Epithelial cell of prostate (primary cell): ENCODE results near the gene PANX1.

Source experiments
- DNase-seq: peaks from one replicate; pipeline ENCODE4 v3.0.0-alpha.2; 2011; ENCODE audit warnings: low read depth, low spot score
- H3K27ac ChIP-seq: fragments of 450-650 bp; 2 replicates; pipeline ENCODE4 v1.5.1; 2017; ENCODE audit warnings: mild to moderate bottlenecking

Gene PANX1

DNA sequence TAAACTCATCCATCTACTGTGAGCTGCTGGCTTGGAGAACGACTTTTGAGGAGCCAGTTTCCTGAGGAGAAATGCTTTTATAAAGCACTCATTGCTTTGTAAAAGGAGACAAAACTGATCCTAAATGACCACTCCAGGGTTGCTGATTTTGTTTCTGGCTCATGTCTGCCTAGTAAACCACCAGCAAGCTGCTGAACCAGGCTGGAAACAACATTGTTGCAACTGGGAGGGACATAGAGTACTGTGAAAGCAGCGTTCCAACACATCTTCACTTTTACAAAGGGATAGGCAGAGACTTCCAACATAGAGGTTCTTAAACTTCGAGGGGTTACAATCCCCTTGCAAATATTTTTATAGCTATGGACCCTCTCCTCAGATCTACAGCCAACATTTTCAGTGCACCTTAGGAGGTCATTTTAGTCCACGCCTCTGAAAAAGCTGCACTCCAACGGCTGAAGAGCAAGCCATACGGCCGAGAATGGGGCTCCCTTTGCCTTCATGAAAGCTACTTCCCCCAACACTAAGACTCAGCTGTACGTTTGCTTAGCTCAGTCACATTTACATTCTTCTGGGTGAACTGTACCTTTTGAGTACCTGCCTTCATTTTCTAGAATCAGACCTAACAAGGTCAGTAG is 54.7 kb downstream of the PANX1 start:
- no peak for DNase-seq
- H3K27ac ChIP-seq: no peak overlapping the region

DNA sequence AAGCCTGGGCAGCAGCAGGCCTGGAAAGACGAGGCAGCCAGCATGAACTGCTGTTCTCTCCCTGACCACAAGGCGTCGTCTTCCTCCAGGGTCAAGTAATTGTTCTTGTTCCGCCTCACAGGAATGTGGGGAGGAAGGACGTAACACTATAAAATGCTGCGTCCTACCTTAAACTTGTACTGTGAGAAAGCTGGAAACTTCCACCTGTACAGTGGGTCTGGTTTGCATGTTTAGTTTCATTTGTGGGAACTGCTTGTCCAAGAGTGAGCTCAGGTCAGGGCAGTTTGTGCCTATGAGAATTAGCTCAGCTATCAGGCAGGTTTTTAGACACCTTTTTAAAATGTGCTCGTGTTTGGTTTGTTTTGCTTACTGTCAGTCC is 55.2 kb downstream of the PANX1 start:
- no peak overlapping the region for H3K27ac ChIP-seq
- DNase-seq: peak; percentile 31

DNA sequence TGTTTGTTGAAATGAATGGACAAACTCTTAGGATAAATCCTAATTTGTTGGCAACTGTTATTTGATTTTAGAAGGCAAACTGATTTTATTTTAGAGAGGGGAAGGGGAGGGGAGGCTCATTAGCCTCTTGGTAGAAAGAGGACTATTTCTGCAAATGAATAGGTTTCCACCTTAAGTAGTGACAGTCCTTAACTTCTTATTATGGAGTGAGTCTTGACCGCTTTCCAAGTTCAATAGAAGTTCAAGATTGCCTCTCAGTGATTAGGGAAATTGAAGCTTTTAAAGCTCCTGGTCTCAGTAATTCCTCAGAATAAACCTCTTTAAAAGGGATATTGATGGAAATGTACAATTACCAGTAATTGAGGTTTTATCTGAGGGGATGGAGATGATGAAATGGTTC is 55.7 kb downstream of the PANX1 start:
- no peak overlapping the region for H3K27ac ChIP-seq
- no peak for DNase-seq

DNA sequence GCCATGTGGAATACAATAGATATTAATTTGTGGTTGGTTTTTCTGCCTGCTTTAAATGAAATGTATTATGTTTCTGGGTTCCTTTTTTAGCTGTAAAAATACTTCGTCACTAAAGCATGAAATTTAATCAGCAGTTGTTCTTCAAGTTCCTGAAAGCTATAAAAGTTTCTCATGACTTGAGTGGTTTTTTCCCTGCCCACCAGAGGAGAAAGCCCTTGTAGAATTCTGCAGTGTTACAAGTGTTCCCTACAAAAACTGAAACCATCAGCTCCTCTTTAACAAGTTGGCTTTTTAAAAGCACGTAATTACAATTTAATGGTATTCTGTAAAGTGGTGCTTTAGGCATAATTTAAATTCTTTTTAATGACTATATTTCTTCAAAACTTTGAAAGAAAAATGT is 56.2 kb downstream of the PANX1 start:
- H3K27ac ChIP-seq: no peak overlapping the region
- no peak for DNase-seq

DNA sequence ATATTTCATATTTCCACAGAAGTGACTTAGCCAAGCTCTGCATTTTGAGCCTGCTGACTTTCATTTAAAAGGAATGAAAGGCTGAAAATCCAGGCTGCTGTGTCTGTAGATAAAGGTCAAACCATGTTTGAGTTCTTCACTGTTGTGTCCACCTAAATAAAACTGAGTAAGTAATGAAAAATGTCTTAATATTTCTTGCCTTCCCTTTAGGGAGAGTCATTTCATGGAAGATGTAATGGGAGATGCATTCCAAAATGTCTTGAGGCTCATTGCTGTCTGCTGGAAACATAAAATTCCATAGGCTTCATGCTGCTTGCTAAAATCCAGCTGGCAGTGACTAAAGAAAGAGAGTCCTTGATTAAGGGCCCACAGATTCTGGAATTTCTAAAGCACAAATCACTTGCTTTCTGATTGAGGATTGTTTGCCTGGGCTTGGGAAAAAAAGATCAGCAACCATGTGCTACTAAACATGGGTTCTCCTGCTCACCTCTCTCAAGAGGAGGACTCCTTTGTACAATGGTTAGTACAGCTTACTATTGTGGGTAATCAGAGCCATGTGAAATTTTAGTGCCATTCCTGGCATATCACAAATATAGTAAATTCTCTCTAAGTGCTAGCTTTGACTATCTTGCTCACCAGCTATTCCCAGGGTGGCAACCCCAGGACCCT is 56.9 kb downstream of the PANX1 start:
- no peak for DNase-seq

DNA sequence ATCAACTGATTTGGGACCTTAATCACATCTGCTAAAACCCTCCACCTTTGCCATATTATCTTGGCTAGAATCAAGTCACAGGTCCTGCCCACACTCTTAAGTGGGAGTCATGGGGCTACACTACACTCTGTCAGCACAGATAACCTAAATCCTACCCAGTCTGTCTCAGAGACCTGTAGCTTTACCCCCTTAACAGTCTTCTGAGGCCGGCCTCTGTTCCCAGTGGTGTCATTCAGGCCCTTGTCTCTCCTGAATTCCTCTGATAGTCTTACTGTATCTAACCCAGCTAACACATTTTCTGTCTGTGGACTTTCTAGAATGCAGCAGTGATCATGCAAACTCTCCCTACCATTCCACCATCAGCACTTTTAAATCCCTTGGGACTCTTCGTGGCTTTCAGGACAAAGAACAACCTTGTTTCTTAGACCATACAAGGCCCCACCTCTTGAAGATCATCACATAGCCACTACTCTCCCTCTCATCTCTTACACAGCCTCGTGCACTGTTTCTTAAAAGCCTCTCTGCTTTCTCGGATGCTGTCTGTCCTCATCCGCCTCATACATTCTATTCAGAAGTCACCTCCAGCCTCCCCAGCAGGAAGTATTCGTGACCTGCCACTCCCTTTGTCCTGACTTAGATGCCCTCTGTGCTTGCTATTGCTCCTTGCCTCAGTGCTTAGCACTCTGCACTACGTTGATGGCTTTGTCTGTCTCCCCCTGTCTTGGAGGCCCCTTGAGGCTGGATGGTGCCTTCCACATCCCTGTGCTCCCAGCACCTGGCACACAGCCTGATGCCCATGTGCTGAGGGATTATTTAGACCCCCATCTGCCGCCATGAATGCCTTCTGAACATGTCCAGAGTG is 57.9 kb downstream of the PANX1 start:
- H3K27ac ChIP-seq: no peak overlapping the region

More for the DNA sequence above, 56.9 kb downstream of the PANX1 start:
- no peak overlapping the region for H3K27ac ChIP-seq

DNA sequence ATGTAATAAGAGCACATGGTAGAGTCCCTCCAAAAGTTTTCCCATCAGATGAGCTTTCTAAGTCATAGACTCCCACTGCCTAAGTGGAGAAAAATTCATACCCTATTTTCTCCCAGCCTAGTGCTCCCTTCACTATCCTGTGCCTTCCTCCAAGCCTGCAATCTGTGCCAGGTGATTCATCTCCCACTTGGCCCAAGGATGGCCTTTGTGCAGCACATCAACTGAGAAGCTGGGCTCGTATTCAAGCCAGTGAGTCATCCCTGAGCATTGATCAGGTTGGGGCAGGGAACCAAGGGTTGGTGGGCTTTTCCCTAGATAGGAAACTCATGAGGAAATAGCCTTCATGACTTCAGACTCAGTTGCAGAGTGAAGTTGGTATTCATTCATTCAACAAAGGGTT is 64.6 kb downstream of the PANX1 start:
- peak; percentile 60 for DNase-seq
- H3K27ac ChIP-seq: no peak overlapping the region

More for the DNA sequence above, 57.9 kb downstream of the PANX1 start:
- no peak for DNase-seq

DNA sequence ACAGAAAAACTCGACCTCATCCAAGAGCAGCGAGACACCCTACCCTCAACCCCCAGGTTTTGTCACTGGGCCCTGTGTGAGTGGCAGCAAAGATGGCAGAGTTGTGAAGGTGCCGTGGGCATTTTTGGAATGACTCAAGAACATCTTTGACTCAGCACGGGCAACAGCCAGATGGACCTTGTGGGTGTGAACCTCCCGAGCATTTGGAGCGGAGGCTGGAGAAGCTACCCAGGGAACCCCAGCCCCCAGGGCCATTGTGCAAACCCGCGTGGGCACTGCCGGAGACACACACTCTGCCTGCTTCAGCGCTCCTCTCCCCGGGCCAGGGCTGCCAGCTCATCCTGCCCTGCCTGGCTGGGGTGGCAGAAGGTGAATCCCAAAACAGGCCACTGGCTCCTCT is 66.1 kb downstream of the PANX1 start:
- no peak for DNase-seq
- no peak overlapping the region for H3K27ac ChIP-seq

DNA sequence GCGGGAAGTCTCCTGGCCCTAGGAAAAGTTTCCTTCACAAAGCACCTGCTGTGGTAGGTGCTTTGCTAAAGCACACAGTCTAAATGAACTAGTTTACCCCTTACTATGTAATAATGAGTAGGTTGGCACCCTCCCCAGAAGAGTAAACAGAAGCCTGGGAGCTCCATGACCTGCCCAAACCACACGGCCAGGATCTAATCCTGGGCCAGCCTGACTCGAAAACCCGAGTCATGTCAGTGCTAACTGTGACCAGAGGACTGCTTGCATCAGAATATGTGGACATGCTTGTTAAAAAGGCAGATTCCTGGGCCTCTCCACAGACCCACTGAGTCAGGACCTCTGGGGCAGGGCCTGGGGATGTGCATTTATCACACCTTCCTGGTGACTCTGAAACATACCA is 67.7 kb downstream of the PANX1 start:
- no peak overlapping the region for H3K27ac ChIP-seq
- peak; percentile 3 for DNase-seq

DNA sequence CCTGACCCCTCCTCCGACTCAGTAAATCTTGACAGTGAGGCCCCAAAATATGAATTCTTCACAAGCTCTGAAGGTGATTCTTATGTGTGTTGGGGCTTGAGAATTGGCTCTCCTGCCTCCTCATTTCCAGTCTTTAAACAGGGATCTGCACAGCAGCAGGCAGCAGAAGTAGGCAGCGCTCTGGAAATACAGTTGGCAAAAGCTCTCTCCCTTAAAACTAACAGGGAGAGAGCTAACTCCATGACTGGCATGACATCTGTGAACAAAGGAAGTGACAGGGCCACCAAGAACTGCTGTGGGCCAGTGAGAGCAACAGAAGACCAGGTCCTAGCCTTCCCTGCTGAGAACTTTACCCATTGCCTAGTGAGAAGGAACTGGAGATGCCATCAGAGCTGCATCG is 70.1 kb downstream of the PANX1 start:
- no peak overlapping the region for H3K27ac ChIP-seq
- no peak for DNase-seq

DNA sequence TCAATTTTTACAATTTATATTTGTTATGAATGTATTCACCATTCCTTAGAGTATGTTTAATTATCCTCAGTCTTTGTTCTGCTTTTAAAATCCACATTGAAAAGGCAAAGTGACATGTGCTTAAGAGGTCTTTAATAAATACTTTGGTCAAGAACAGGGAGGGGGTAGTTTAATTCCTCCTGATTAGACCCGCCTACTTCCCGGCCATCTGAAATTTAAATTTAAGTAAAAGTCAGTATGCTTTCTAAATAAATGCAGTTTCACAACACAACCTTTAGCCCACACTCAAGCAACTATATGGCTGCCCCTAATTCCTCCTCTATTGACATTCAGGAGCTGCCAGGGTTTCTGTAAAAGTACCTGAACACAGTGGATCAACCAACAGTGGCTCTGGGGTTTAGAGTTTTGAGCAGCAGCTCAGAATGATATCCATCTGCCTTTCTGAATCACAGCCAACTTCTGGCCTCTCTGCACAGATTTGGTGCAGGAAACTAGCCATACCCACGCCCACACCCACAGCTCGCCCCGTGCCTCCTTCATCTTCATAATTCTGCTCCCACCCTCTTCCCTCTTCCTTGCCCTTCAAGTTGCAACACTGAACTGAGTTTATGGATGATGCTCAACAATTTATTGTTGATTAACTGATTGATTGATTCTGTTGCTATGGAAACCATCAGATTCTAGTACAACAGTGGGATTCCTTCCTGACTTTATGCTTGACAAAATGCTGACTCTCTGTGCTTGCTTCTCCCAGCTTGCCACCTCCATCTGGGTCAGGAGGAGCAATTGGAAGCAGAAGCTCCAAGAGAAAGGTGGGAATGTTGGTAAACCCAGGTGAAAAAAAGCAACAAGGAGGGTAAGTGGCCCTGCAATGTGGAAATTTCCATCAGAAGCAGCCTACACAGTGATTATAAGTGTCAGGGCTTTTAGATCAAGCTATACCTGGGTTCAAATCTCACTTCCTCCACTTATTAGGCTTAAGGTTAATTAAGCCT is 70.8 kb downstream of the PANX1 start:
- no peak for DNase-seq
- H3K27ac ChIP-seq: no peak overlapping the region

DNA sequence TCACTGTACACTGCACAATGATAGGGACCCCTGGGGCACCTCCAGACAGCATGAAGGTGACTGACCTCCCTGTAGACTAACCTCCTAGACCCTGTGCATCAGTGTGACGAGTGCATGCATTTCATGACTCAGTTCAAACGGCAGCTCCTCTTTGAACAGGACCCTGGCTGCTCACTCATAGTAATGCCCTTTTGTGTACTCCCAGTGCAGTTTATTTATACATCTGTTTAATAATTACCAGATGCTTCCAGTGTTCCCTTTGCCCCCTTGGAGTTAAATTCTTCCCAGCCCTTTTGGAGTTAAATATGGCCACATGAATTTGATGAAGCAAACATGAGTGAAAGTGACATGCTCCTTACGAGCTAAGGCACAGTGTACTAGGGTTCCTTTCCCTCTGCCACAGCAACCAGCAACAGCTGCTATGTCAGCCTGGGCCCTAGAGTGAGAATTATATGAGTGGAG is 72.4 kb downstream of the PANX1 start:
- H3K27ac ChIP-seq: no peak overlapping the region
- DNase-seq: no peak

DNA sequence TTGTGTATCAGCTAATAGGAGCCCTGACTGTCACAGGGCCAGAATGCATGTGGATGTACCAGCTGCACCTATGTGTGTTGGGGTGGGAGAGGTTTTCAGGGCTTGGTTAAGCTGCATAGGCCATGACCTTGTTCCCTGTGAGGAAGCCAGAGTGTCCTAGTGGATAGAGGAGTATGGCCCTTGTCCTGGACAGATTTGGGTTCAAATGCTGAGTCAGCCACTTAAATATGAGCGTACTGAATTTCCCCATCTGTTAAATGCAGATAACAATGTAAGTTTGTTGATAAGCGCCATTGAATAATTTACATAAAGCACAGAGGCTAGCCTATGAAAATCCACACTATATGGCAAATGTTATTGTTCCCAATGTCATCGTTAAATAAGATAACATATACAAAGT is 74.4 kb downstream of the PANX1 start:
- H3K27ac ChIP-seq: no peak overlapping the region
- no peak for DNase-seq

DNA sequence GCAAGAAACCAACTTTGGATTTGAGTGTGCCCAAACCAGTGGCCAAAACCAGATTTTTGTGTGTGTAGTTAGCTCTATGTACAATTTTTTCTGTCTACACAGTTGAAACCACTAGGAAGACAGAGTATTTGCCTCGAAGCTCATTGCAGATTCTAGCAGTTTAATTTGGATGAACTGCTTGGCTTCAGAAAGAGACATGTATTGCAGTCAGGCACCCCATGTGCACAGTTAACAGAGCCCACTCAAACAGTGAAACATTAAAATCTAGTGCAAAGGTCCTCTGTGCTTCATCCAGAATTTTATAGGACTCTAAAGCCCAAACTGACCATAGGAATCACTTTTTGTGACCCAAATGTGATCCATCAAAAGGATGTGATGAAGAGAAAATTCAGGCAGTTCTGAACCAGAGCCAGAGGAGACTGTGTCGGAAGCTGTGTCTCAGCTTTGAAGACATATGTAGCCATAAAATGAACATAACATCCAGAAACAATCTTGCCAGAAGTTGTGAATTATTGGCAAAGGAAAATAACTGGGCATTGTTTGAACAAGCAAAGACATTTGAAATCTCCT is 82.7 kb downstream of the PANX1 start:
- DNase-seq: no peak
- no peak overlapping the region for H3K27ac ChIP-seq

DNA sequence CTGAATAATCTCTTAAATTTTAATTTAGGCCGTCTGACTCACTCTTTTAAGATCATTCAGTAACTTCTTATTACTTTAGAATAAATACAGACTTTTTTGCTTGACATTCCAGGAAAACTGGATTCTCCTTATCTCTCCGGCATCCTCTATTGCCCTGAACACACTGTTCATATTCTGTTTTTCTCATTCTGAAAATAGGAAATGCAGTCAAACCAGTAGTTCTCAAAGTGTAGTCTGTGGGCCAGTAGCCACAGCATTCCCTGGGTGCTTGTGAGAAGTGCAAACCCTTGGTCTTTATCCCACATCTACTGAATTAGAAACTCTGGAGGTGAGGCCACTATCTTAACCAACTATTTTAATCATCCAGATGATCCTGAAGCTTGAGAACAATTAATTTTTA is 84.3 kb downstream of the PANX1 start:
- H3K27ac ChIP-seq: no peak overlapping the region
- no peak for DNase-seq

DNA sequence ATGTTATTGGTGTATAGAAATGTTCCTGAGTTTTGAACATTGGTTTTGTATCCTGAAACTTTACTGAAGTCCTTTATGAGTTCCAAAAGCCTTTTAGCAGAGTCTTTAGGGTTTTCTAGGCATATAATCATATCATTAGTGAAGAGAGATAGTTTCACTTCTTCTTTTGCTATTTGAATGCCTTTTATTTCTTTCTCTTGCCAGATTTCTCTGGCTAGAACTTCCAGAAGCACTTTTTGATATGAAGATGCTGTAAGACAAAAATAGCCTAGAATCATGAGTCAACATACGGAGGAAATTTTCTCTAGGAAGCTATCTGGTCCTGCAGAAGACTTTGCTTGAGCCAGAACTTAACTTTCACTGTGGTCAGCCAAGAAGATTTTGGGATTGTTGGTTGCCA is 89.1 kb downstream of the PANX1 start:
- H3K27ac ChIP-seq: no peak overlapping the region
- DNase-seq: no peak

DNA sequence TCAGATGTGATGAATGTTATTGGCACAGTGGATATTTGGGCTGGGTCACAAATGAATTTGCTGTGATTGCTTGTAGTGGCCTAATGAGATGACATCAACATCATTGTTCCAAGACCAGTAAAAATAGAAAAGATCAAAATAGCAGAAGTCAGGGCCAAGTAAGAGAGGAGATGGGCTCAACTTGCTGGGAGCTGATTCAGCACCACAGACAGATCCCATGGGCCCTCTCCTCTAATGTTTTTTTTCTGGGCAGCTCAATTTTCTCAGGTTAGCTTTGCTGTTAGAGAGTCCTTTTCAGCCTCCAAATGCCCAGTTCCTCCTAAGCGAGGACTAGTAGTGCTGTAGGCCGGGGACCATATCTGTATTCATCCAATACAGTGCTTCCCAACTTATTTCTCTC is 89.7 kb downstream of the PANX1 start:
- DNase-seq: no peak
- H3K27ac ChIP-seq: no peak overlapping the region

DNA sequence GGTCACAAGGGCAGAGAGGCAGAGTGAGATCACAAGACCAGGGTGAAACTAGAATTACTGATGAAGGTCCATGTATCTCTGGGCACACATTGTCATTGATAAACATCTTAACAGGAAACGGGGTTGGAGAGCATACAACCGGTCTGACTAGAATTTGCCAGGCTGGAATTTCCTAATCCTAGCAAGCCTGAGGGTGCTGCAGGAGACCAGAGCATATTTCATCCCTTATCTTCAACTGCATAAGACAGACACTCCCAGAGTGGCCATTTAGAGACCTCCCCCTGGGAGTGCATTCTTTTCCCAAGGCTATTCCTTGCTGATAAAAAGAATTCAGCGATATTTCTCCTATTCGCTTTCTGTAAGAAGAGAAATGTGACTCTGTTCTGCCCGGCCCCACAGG is 91.1 kb downstream of the PANX1 start:
- no peak for DNase-seq
- no peak overlapping the region for H3K27ac ChIP-seq

DNA sequence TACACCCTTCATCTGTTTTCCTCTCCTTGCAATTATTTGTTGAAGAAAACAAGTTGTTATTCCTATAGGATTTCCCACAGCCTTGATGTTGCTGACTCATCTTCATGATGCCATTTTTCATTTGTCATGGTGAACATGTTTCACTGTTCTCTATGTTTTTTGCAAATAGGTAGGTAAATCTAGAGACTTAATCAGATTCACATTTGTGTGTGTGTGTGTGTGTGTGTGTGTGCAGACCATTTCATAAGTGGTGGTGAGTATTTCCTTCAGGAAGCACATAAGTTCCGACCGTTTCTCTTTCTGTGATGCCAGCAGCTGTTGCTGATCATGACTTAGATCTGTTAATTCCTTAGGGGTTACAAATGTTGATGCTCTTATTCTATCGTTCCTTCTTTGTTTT is 95.4 kb downstream of the PANX1 start:
- no peak for DNase-seq
- no peak overlapping the region for H3K27ac ChIP-seq
